ENCODE measurements around the gene SLC6A15.
A peak's percentile ranks its signal among the peaks of the same experiment; 100 is the strongest.

SLC6A15 gene

GRCh38 chr12:84875241-84875640, 37.4 kb downstream of the SLC6A15 start:
- no peak for DNase-seq (ENCODE audit: low read depth in 2 of 3, low spot score in 1 of 3)

- DNase-seq (ENCODE audit: low read depth in 2 of 3, low spot score in 1 of 3) = no peak
These were observed 37.8 kb downstream of the SLC6A15 start for GRCh38 chr12:84874825-84875139.

- DNase-seq (ENCODE audit: low read depth in 2 of 3, low spot score in 1 of 3) = peak in 1 of 3 donors; percentile 2
These were observed 38.3 kb downstream of the SLC6A15 start for GRCh38 chr12:84874125-84874824.

- no peak for DNase-seq (ENCODE audit: low read depth in 2 of 3, low spot score in 1 of 3)
These were observed 50.4 kb downstream of the SLC6A15 start for GRCh38 chr12:84862186-84862585.

- no peak for DNase-seq (ENCODE audit: low read depth in 2 of 3, low spot score in 1 of 3)
These were observed 51.9 kb downstream of the SLC6A15 start for GRCh38 chr12:84860718-84861117.

- DNase-seq (ENCODE audit: low read depth in 2 of 3, low spot score in 1 of 3) = no peak
These were observed 53.8 kb downstream of the SLC6A15 start for GRCh38 chr12:84858796-84859195.

GRCh38 chr12:84857525-84858208, 54.9 kb downstream of the SLC6A15 start:
- no peak for DNase-seq (ENCODE audit: low read depth in 2 of 3, low spot score in 1 of 3)

GRCh38 chr12:84856156-84856900, 56.3 kb downstream of the SLC6A15 start:
- DNase-seq (ENCODE audit: low read depth in 2 of 3, low spot score in 1 of 3) = no peak

GRCh38 chr12:84843593-84844144, 68.9 kb downstream of the SLC6A15 start:
- no peak for DNase-seq (ENCODE audit: low read depth in 2 of 3, low spot score in 1 of 3)

- peak in 1 of 3 donors; percentile 24 for DNase-seq (ENCODE audit: low read depth in 2 of 3, low spot score in 1 of 3)
These were observed 70.1 kb downstream of the SLC6A15 start for GRCh38 chr12:84842406-84843013.

GRCh38 chr12:84841591-84841990, 71.0 kb downstream of the SLC6A15 start:
- DNase-seq (ENCODE audit: low read depth in 2 of 3, low spot score in 1 of 3) = no peak

GRCh38 chr12:84840356-84840755, 72.2 kb downstream of the SLC6A15 start:
- DNase-seq (ENCODE audit: low read depth in 2 of 3, low spot score in 1 of 3) = no peak

GRCh38 chr12:84826925-84827324, 85.7 kb downstream of the SLC6A15 start:
- no peak for DNase-seq (ENCODE audit: low read depth in 2 of 3, low spot score in 1 of 3)

- DNase-seq (ENCODE audit: low read depth in 2 of 3, low spot score in 1 of 3) = no peak
These were observed 87.5 kb downstream of the SLC6A15 start for GRCh38 chr12:84825149-84825548.

GRCh38 chr12:84822525-84822924, 90.1 kb downstream of the SLC6A15 start:
- no peak for DNase-seq (ENCODE audit: low read depth in 2 of 3, low spot score in 1 of 3)

- DNase-seq (ENCODE audit: low read depth in 2 of 3, low spot score in 1 of 3) = no peak
These were observed 95.5 kb downstream of the SLC6A15 start for GRCh38 chr12:84816916-84817695.

- no peak for DNase-seq (ENCODE audit: low read depth in 2 of 3, low spot score in 1 of 3)
These were observed 97.8 kb downstream of the SLC6A15 start for GRCh38 chr12:84814664-84815245.

GRCh38 chr12:84813780-84814663, 98.6 kb downstream of the SLC6A15 start:
- no peak for DNase-seq (ENCODE audit: low read depth in 2 of 3, low spot score in 1 of 3)

- no peak for DNase-seq (ENCODE audit: low read depth in 2 of 3, low spot score in 1 of 3)
These were observed 101.3 kb downstream of the SLC6A15 start for GRCh38 chr12:84811291-84811690.

Measured in stimulated activated CD4-positive, alpha-beta T cell treated with anti-CD3 and anti-CD28 coated beads, Interleukin-12 subunit alpha, Interleukin-12 subunit beta, amount 100 ng/mL, for 48 hours (primary cell).